Prostate gland (tissue), 2 donors: ENCODE measurements around the gene TRPC3.

ENCODE experiments used
- POLR2A ChIP-seq: fragments of 450-650 bp; IDR thresholded peaks from one replicate; pipeline ENCODE4 v1.6.1; 2016; ENCODE audit warnings: antibody characterized with exemption, mild to moderate bottlenecking
- POLR2AphosphoS5 ChIP-seq: sonication (generic); formaldehyde crosslinking; IDR thresholded peaks from one replicate; pipeline ENCODE4 v1.6.1; 2017; ENCODE audit warnings: antibody characterized with exemption
- TF ChIP-seq, protein P1 (sequence below), 4 experiments: fragments of 200-600 bp in 2 of 4; fragments of 450-650 bp in 2 of 4; sonication (generic) in 2 of 4; IDR thresholded peaks; 1 replicate in 3 of 4; 2 replicates in 1 of 4; pipeline ENCODE4 v1.5.1; 2016 to 2019; ENCODE audit warnings: antibody characterized with exemption in 4 of 4, mild to moderate bottlenecking in 2 of 4, moderate library complexity in 2 of 4

DNA sequence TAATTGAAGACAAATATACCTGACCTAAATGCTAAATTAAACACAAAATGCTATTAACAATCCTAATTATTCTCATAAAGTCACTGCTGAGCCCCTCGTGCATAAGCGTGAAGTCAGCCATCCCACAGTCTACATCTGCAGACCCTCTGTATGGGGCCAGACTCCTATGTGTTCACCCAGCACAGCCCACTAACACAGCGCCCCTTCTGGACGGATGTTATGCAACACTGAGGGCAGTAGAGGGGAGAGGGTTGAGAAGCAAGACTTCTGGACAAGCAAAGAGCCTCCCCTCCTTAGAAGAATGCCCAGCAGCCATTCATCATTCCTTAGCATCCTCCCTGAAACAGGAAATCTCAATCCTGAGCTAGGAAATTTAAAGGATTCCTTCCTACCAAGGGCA lies 7.9 kb downstream of the TRPC3 start:
- TF ChIP-seq, protein P1, sequence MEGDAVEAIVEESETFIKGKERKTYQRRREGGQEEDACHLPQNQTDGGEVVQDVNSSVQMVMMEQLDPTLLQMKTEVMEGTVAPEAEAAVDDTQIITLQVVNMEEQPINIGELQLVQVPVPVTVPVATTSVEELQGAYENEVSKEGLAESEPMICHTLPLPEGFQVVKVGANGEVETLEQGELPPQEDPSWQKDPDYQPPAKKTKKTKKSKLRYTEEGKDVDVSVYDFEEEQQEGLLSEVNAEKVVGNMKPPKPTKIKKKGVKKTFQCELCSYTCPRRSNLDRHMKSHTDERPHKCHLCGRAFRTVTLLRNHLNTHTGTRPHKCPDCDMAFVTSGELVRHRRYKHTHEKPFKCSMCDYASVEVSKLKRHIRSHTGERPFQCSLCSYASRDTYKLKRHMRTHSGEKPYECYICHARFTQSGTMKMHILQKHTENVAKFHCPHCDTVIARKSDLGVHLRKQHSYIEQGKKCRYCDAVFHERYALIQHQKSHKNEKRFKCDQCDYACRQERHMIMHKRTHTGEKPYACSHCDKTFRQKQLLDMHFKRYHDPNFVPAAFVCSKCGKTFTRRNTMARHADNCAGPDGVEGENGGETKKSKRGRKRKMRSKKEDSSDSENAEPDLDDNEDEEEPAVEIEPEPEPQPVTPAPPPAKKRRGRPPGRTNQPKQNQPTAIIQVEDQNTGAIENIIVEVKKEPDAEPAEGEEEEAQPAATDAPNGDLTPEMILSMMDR (IDR thresholded peaks at IDR 0.05) = no peak
- TF ChIP-seq POLR2A = no peak
- no peak for TF ChIP-seq POLR2AphosphoS5
